Testis (tissue), 2 donors: ENCODE data around the gene RRP15.

Experiments
- POLR2A ChIP-seq: fragments of 450-650 bp; IDR thresholded peaks from one replicate; pipeline ENCODE4 v1.6.1; 2017; ENCODE audit warnings: antibody characterized with exemption, mild to moderate bottlenecking, moderate library complexity
- TF ChIP-seq, protein P1 (sequence below), 3 experiments: fragments of 450-650 bp in 2 of 3; fragments of 200-600 bp in 1 of 3; sonication (generic) in 1 of 3; IDR thresholded peaks; one replicate each; pipeline ENCODE4 v1.5.1; 2016 to 2019; ENCODE audit warnings: antibody characterized with exemption in 3 of 3, mild to moderate bottlenecking in 2 of 3, moderate library complexity in 1 of 3

DNA sequence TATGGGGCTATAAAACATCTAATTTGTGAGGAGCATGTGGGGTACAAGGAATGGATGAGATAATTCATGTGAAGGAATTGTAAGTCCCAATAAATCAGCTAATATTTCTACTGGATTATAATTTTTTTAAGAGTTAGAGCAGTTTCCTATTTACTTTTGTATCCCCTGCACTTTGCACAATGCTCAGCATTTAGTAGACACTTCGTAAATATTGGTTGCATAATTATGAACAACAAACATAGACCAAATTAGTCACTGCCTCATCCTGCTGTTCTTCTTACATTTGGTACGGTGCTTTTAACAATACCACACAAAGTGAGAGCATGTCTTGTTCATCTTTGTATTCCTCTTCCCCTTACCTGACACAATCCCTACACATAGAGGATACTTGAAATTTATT lies 27.1 kb upstream of the RRP15 start:
- TF ChIP-seq, protein P1, sequence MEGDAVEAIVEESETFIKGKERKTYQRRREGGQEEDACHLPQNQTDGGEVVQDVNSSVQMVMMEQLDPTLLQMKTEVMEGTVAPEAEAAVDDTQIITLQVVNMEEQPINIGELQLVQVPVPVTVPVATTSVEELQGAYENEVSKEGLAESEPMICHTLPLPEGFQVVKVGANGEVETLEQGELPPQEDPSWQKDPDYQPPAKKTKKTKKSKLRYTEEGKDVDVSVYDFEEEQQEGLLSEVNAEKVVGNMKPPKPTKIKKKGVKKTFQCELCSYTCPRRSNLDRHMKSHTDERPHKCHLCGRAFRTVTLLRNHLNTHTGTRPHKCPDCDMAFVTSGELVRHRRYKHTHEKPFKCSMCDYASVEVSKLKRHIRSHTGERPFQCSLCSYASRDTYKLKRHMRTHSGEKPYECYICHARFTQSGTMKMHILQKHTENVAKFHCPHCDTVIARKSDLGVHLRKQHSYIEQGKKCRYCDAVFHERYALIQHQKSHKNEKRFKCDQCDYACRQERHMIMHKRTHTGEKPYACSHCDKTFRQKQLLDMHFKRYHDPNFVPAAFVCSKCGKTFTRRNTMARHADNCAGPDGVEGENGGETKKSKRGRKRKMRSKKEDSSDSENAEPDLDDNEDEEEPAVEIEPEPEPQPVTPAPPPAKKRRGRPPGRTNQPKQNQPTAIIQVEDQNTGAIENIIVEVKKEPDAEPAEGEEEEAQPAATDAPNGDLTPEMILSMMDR (IDR thresholded peaks at IDR 0.05): no peak
- TF ChIP-seq POLR2A: no peak
